Left forelimb (tissue), 1 donor: Measurements from ENCODE around the gene PCIF1.
"Not testable (repeated sequence)": the region's sequence is repeated elsewhere in the genome, so short reads cannot be mapped to it uniquely, and the experiment has no call there.

Experiments used
- DNase-seq: peaks from one replicate; pipeline ENCODE4 v3.0.0-alpha.2; 2018; ENCODE audit warnings: low spot score

The PCIF1 gene

DNA sequence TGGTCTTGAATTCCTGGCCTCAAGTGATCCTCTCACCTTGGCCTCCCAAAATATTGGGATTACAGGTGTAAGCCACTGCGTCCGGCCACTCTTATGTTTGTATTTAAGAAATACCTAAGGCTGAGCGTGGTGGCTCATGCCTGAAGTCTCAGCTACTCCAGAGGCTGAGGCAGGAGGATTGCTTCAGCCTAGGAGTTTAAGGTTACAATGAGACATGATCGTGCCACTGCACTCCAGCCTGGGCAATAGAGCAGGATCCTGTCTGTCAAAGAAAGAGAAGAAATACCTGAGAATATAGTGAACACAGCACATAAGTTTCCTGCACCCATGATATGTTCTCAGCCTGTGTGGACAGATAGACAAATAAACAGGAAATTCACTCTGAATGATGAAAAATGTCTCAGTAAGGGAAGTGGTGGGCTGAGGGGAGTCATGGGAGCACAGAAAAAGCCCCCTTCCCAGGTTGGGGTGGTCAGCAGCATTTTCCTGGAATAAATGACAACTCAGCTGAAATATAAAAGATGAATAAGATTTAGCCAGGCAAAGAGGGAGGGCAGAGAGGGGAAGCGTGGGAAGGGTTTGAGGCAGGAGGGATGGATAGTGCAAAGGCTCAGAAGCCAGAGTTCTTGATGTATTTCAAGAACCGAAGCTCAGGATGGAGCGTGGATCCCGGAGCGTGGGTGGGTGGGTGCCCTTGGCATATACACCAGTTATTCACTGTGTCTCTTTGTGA, 60.4 kb downstream of the PCIF1 start:
- DNase-seq = peak; percentile 40

DNA sequence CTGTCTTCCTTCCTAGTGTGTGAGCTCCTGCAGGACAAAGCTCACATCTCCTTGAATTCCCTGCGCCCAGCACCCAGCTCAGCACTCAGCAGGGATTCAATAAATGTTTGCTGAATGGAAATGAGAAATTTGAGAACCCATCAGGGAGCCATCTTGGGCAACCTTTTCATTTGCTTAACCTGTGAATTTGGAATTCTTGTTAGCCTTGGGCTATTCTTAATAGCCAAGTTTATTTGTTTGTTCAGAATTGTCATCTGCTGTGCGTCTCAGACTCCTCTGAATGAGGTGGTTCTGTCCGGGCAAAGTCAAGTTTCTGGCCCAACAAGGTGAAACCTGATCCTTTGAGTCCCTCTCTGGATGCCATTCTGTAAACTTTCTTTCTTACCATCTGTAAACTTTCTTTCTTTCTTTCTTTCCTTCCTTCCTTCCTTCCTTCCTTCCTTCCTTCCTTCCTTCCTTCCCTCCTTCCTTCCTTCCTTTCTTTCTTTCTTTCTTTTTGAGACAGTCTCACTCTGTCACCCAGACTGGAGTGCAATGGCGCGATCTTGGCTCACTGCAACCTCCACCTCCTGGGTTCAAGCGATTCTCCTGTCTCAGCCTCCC, 61.1 kb downstream of the PCIF1 start:
- DNase-seq = not testable (repeated sequence)

DNA sequence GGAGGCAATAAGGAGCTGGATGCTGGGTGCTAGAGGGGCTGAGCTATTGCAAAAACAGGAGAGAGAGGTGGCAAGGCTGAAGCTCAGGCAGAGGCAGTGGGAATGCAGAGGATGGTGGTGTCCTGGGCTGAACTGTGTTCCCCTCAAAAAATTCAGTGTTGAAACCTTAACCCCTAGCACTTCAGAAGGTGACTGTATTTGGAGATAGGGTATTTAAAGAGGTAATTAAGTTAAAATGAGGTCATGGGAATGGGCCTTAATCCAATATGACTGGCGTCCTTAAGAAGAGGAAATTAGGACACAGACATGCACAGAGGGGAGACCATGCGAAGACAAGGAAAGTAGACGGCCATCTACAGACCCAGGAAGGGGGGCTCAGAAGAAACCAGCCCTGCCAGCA, 62.7 kb downstream of the PCIF1 start:
- DNase-seq = no peak
